ENCODE data around the gene STARD3.

- TF ChIP-seq EZH2 (IDR thresholded peaks at IDR 0.05) (no peak), POLR2AphosphoS5 (IDR thresholded peaks at IDR 0.05; ENCODE audit: borderline replicate concordance, low read depth, low read length) (no peak)
Observed at GRCh38 chr17:39598630-39599003, 38.3 kb upstream of the STARD3 start.
